SHP77 treated with DMSO at 0.1 percent for 48 hours (cell line): ENCODE results near the gene PKN3.
"Not testable (repeated sequence)": the region's sequence is repeated elsewhere in the genome, so short reads cannot be mapped to it uniquely, and the experiment has no call there.

Experiments used
- DNase-seq: peaks from one replicate; lab custom pipeline; 2025; lab: John Stamatoyannopoulos, UW

PKN3 gene

DNA sequence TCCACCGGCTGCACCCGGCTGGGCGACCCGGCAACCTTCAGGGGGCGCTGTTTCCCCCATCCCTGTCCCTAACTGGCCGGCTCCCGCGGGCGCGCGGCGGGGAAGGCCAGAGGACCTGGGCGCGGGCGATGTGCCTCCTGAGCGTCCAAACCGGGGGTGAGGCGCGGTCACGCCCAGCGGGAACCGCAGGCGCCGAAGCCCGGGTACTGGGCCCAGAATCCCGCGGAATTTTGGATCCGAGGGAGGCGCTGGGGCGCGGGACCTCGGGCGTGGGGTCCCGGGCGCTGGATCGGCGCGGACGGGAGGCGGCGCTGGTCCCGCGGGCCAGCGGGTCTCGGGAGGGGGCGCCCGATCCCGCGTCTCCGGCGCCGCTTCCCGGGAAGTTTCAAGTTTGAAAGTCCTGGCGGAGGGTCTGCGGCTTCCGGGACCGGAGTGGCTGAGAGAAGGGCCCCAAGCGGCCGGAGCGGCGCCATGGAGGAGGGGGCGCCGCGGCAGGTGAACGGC, at the start of gene PKN3:
PKN3 (plus strand) TSS at position 59 of the 504 bp plus-strand sequence; CDS start at position 472, 413 bp downstream.
- peak; percentile 71 for DNase-seq

DNA sequence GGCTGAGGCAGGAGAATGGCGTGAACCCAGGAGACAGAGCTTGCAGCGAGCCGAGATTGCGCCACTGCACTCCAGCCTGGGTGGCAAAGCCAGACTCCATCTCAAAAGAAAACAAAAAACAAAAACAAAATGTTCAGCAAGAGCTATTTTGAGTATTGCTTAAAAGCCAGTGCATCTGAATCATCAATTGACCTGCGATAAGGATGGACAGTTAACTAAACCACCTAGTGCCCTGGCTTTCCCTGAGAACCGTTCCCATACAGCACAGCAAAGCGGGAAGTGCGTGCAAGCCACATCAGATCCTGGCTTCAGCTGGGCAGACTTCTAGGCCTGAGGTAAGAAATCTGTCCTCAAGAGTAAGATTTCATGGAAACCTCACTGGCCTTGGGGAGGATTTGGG, 48.4 kb upstream of the PKN3 start:
- no peak for DNase-seq

DNA sequence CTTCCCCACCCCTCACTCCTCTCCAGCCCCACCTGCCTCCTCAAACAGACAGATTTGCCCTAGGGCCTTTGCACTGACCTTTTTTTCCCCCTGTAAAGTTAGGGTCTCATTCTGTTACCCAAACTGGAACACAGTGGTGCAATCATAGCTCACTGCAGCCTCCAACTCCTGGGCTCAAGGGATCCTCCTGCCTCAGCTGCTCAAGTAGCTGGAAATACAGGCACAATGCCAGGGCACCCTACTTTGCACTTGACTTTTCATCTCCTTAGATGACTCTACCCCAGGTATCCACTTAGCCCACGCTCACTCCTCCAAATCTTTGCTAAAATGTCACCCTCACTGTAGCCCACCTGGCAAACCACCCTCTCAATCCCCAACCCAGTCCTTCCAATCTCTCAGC, 47.8 kb upstream of the PKN3 start:
- no peak for DNase-seq

DNA sequence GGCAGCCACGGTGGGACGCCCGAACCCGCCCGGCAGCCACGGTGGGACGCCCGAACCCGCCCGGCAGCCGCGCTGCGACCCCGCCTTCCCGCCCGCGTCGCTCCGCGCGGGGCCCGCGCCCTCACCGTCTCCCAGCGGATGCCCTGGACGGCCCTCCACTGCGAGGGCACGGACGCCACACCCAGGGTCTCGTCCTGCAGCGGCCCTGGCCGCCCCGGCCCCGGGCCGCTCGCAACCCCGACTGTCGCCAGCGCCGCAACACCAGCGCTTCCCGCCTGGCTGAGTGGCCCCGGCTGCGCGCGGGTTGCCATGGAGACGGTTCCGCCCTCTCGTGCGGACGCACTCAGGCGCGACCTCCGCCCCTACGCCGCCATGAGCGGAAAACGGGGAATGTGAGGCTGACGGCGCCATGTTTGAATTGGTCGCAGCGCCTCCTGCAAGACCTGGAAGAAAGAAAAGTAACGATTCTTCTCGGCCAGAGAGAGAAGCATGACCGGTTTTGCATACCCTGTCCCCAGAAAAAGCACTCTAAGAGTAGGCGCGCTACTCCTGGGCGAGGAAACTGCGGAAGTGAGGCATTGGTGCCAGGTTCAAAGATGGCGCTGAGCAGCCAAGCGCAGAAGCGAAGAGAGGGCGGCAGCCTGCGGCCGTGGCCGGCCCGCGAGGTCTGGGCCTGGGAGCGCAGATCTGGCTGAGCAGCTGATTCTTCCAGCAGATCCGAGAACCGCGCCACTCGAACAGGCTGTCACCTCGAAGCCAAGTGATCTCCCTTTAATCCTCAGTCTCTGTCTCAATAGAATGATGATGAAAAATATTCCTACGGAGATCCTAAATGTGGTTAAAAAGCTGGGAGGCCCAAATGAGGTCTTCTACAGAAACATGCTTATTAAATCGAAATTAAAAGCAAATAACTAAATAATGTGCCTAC, 45.6 kb upstream of the PKN3 start, which contains the start of gene DYNC2I2:
DYNC2I2 (minus strand) TSS at position 432 of the 928 bp plus-strand sequence; CDS start at position 311, 121 bp downstream.
- DNase-seq: peak; percentile 62

DNA sequence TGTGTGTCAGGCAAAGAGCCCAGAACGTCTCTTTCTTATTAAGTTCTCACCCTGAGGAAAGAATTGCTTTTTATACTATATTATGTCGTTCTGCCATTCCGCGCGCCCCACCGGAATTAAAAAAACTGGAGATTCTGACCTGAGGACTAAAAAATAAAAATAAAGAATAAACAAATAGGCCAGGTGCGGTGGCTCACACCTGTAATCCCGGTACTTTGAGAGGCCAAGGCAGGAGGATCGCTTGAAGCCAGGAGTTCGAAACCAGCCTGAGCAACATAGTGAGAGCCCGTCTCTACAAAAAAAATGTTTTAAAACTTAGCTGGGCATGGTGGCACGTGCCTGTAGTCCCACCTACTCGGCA, 45.0 kb upstream of the PKN3 start:
- no peak for DNase-seq

DNA sequence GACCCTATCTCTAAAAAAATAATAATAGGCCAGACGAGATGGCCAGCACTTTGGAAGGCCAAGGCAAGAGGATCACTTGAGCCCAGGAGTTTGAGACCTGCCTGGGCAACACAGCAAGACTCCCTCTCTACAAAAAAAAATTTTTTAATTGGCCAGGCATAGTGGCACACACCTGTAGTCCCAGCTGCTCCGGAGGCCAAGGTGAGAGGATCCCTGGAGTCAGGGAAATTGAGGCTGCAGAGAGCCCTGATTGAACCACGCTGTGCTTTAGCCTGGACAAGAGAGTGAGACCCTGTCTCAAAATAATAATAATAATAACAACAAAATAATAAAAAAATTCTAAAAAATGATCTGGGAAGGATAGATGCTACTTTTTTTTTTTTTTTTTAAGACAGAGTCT, 44.5 kb upstream of the PKN3 start:
- no peak for DNase-seq

DNA sequence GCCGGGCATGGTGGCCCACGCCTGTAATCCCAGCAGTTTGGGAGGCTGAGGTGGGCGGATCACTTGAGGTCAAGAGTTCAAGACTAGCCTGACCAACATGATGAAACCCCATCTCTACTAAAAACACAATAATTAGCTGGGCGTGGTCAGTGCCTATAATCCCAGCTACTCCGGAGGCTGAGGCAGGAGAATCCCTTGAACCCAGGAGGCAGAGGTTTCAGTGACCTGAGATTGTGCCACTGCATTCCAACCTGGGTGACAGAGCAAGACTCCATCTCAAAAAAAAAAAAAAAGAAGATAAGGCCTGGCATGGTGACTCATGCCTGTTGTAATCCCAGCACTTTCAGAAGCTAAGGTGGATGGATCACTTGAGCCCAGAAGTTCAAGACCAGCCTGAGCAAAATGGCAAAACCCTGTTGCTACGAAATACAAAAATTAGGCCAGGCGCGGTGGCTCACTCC, 35.8 kb upstream of the PKN3 start:
- not testable (repeated sequence) for DNase-seq

DNA sequence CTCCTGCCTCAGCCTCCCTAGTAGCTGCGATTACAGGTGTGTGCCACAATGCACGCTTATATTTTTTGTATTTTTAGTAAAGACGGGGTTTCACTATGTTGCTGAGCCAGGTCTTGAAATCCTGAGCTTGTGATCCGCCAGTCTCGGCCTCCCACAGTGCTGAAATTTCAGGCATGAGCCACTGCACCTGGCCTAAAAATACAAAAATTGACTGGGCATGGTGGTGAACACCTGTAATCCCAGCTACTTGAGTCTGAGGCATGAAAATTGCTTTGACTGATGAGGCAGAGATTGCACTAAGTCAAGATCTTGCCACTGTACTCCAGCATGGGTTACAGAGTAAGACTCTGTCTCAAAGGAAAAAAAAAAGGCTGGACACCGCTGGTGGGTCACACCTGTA, 32.5 kb upstream of the PKN3 start:
- no peak for DNase-seq

DNA sequence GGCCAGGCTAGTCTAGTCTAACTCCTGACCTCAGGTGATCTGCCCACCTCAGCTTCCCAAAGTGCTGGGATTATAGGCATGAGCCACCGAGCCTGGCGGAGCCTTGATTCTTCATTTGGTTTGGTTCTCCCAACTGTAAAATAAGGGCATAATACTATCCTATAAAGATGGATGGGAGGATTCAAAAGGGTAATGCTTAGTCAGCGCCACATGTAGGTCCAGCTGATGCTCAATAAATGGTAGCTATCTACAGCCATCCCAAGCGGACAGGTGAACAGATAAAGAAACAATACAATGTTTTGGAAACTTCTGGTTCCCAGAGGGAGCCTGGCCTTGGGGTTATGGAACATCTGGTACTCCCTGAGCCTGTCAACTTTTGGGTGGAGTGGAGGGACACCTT, 26.9 kb upstream of the PKN3 start:
- DNase-seq: no peak

DNA sequence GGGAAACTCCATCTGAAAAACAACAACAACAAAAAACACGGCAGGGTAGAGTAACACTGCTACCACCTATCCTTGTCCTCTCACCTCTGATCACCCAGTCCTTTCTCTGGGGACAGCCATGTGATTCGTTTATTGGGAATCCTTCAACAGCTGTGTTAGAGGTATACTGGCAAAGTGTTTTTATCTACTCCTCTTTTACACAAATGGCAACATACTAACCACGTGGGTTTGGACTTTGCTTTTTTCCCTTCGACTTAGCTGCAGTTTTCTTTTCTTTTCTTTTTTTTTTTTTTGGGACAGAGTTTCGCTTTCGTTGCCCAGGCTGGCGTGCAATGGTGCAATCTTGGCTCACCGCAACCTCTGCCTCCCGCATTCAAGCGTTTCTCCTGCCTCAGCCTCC, 24.5 kb upstream of the PKN3 start:
- DNase-seq: no peak

DNA sequence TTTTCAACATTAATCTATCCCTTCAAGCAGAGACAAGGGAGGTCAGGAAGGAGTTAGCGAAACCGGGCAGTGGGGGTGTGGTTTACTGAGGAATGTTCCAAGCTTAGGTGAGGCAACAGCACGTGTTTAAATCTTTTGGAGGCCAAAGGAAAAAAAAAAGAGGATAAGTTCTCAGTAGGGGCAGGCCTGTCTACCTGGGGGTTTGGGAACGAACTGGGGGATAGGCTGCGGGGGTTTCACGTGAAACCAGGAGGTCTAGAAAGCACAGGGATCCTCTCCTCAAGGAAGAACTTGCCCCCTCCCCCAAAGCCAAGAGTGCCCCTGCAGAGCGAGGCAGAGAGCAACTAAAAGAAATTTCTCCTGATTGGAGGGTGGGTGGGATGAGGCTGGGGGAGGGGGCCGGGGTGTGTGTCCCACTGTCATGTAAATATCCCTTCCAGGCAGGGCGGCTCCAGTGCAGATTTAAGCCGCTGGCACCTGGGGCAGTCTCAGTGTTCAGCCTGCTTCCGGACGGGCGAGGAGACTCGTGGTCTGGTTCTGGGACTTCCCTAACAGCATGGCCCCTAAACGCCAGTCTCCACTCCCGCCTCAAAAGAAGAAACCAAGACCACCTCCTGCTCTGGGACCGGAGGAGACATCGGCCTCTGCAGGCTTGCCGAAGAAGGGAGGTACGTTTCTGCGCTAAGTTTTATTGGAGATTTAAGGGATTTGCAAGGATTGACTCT, 18.8 kb upstream of the PKN3 start:
- DNase-seq: no peak

DNA sequence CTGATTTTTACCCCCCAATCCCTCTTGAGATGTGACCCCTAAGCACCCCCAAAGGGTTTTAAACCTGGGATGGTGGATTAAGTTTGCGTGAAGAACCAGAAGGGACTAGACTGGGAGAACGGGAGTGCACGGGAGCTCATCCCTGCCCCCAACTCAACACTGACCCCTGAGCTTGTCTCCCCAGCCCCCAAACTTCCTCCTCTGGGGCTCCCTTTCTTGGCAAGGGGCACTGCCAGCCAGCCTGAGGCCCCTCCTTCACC, 18.3 kb upstream of the PKN3 start:
- DNase-seq: no peak

DNA sequence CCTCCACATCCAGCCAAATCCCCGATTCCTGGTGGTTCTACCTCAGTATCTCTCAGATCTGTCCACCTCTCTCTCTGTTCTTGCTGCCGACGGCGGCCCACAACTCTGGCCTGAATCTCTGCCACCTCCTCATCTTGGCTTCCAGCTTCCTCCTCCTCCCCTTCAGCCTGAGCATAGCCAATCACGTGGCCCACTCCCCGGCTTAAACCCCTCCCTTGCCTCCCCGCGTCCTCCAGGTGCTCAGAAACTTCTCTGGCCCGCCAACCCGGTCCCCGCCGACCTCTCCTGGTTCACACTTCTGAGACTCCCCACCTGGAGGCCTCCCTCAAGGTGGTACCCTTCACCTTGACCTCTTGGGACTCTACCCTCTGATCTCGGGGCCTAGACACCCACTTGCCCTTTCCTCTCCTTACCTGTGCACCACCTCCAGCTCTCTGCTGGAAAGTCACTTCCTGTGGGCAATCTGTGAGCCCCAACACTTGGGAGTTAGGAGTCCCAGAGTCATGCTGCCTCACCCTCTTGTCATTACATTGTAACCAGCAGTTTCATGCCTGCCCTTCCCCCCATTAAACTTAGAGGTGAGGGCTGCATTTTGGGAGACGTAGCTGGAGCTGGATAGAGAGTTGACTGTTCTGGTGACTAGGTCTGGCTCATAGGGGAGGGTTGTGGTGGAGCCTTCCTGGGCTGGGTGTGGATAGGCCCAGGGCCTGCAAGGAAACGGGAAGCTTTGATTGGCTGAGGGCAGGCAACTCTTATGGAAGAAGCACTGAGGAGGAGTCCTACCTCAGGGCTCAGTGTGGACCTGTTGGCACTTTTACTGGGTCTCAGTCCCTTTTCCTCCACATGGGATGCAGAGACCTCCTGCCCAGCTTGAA, 17.7 kb upstream of the PKN3 start:
- DNase-seq: no peak

DNA sequence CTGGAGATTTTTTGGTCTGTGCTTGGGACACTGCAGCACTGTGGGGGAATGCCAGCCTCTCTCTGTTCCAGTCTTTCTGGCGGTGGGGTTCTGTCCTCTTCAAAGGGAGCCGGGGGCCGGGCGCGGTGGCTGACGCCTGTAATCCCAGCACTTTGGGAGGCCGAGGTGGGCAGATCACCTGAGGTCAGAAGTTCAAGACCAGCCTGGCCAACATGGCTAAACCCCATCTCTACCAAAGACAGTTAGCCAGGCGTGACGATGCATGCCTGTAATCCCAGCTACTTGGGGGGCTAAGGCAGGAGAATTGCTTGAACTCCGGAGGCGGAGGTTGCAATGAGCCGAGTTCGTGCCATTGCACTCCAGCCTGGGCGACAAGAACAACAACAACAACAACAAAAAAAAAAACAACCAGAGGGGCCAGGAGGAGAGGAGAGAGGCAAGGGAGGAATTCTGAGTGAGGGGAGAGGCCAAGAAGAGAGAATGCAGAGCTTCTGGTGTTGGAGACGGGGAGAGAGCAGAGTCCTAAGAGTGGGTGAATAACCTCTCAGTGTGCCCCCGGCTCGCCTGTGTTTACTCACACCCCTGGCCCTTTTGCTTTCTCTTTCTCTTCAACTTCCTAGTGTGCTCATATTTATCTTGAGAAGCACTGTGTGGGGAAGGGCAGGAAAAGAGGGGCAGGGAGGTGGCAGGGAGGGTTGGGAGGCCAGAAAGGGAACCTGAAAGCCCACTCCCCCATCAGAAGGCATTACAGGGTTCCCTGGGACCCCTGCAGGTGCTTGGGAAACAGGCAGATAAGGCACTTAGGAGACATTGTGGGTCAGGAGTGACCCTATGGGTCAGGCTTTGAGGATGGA, 16.4 kb upstream of the PKN3 start:
- DNase-seq: no peak

DNA sequence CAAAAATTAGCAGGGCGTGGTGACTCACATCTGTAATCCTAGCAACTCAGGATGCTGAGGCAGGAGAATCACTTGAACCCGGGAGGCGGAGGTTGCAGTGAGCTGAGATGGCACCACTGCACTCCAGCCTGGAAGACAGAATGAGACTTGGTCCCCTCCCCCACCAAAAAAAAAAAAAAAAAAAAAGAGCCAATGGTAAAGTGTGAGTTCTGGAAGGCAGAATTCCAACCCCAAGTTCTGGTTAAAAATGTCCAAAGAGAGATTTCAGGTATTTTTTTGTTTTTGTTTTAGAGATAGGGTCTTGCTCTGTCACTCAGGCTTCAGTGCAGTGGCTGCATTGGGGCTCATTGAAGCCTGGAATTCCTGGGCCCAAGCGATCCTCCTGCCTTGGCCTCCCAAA, 14.8 kb upstream of the PKN3 start:
- DNase-seq: no peak

DNA sequence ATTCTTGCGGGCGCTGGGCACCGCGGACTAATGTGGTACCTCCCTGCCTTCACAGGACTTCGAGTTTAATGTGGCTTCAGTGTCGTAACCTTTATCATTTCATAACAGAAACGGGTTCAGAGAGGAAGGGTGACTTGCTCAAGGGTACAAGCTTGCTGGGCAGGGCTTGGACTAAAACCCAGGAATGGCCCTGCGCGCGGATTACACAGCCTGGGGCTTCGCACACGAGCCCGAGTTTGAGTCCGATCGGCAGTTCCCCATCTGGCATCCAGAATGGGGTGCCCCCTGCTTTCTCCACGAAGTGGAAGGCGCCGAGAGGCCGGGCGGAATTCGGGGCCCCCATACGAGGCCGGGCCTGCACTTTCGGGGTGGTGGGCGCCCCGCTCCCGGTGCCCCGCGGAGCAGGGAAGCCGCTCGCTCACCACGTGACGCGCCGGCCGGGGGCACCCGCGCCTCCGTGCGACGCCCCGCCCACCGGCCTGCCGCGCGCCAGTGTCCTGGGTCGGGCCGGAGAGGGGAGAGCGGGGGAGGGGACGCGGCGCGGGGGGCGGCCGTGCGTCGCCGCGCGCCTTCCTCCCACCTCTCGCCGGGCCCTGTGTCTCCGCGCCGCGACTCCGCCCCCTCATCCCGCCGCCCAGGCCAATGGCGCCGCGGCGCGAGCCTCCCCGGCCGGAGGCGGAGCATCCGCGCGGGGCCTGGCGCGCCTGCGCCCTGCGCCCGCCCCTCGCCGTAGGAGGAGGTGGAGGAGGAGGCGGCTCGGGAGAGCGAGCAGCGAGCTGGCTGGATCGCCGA, 13.6 kb upstream of the PKN3 start, which contains the start of gene SET:
SET (plus strand) TSS at position 722 of the 792 bp plus-strand sequence. CDS start 361 bp downstream, outside the sequence.
- peak; percentile 81 for DNase-seq

DNA sequence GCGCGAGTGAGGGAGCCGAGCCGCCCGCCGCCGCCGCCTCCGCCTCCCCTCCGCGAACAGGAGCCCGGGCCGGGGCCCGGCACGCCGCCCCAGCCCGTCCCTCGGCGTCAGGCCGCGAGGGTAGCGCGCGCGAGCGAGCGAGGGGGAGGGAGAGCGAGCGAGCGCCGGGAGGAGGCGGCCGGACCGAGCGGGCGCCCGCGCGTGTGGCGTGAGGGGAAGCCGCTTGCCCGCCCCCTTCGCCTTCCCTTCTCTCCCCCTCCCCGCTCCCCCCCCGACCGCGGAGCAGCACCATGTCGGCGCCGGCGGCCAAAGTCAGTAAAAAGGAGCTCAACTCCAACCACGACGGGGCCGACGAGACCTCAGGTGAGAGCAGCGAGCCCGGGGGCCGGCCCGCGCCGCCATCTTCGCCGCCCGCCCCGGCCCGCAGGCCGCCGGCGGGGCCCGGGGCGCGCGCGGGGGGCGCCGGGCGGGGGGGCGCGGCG, 13.0 kb upstream of the PKN3 start:
- DNase-seq: no peak

DNA sequence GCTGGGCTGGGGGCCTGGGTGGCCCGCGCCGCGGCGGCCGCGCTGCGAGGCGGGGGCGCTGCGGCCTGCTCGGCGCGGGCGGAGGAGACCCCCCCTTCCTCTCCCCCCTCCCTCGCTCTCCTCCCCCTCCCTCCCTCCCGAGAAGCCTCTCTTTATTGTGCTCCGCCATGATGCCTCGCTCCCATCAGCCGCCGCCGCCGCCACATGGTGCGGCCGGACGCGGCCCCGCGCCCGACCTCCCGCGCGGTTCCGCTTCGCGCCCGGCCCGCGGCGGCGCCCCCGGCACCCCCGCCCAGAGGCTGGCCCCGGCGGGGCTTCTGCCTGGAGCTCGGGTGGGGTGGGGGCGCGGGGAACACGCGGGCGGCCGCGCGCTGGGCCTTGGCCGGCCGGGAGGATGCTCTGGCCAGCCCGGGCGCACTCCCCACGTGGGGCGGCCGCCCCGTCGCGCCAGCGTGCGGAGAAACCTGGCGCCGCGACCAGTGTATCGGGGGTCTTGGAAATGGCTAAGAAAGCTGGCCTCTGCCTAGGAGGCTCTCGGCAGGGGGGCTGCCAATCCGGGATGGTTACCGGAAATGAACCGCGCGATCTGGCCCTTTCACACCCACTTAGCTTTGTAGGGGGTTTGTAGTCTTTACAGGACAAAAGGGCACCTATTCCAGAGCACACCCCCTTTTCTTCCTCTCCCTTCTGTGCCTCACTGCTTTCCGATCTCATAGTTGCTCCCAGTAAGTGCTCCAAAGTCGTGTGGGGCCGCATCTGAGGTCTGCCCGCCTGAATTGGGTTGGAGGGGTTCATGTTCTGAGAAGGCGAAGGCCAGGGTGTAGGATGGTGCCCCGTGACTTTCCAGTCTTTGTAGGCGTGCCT, 12.3 kb upstream of the PKN3 start:
- DNase-seq: no peak

DNA sequence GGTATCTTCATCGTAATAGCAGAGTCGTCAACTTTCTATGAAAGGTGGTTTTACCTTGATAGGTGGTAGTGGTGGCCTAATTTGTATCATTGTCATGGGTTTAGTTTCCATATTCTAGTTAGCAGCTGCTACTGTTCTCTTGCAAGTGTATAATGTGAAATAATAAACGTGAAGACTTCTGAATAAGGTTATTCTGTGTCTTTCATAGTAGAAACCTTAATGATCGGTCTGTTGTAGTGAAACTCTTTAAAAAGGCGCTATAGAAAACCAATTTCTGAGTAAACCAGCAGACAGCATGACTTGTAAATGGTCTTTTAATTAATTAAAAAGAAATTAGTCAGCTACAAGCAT, 11.6 kb upstream of the PKN3 start:
- no peak for DNase-seq
